Stimulated activated CD4-positive, alpha-beta T cell treated with anti-CD3 and anti-CD28 coated beads, Interleukin-12 subunit alpha, Interleukin-12 subunit beta, amount 100 ng/mL, for 24 hours (primary cell): Measurements from ENCODE around the gene C1orf21.

Source experiments
- DNase-seq, 2 experiments: peaks; one replicate each; pipeline ENCODE4 v3.0.0-alpha.2; 2020; ENCODE audit warnings: low read depth in 2 of 2

Gene C1orf21

GRCh38 chr1:184513966-184514365, 127.1 kb downstream of the C1orf21 start:
- DNase-seq, result no peak

- DNase-seq, result no peak
Observed at GRCh38 chr1:184514447-184514846, 127.6 kb downstream of the C1orf21 start.

GRCh38 chr1:184517130-184517529, 130.3 kb downstream of the C1orf21 start:
- no peak for DNase-seq

GRCh38 chr1:184518736-184519357, 132.0 kb downstream of the C1orf21 start:
- no peak for DNase-seq

- DNase-seq, result no peak
Observed at GRCh38 chr1:184520336-184520735, 133.5 kb downstream of the C1orf21 start.

GRCh38 chr1:184524248-184524647, 137.4 kb downstream of the C1orf21 start:
- no peak for DNase-seq

- DNase-seq, result no peak
Observed at GRCh38 chr1:184527402-184527801, 140.6 kb downstream of the C1orf21 start.

GRCh38 chr1:184530226-184530625, 143.4 kb downstream of the C1orf21 start:
- no peak for DNase-seq

GRCh38 chr1:184531296-184531695, 144.5 kb downstream of the C1orf21 start:
- no peak for DNase-seq

GRCh38 chr1:184532199-184532598, 145.4 kb downstream of the C1orf21 start:
- no peak for DNase-seq

- DNase-seq, result no peak
Observed at GRCh38 chr1:184533049-184533448, 146.2 kb downstream of the C1orf21 start.

GRCh38 chr1:184533915-184534314, 147.1 kb downstream of the C1orf21 start:
- no peak for DNase-seq

GRCh38 chr1:184534690-184535089, 147.9 kb downstream of the C1orf21 start:
- DNase-seq, result no peak

- no peak for DNase-seq
Observed at GRCh38 chr1:184535191-184535970, 148.6 kb downstream of the C1orf21 start.

GRCh38 chr1:184536246-184536985, 149.6 kb downstream of the C1orf21 start:
- no peak for DNase-seq

- no peak for DNase-seq
Observed at GRCh38 chr1:184539580-184539979, 152.8 kb downstream of the C1orf21 start.

GRCh38 chr1:184541537-184542152, 154.8 kb downstream of the C1orf21 start:
- no peak for DNase-seq

GRCh38 chr1:184542291-184542690, 155.5 kb downstream of the C1orf21 start:
- no peak for DNase-seq

- no peak for DNase-seq
Observed at GRCh38 chr1:184545601-184546000, 158.8 kb downstream of the C1orf21 start.

GRCh38 chr1:184552446-184552845, 165.6 kb downstream of the C1orf21 start:
- no peak for DNase-seq

GRCh38 chr1:184553845-184554244, 167.0 kb downstream of the C1orf21 start:
- no peak for DNase-seq
